Effector CD8-positive, alpha-beta T cell (primary cell): ENCODE data around the gene FAM151A.

Source experiments
- DNase-seq: peaks from one replicate; lab custom pipeline; 2025; lab: John Stamatoyannopoulos, UW

Gene FAM151A

GRCh38 chr1:54579337-54579781 is 44.0 kb downstream of the FAM151A start:
- DNase-seq, result no peak

DNA sequence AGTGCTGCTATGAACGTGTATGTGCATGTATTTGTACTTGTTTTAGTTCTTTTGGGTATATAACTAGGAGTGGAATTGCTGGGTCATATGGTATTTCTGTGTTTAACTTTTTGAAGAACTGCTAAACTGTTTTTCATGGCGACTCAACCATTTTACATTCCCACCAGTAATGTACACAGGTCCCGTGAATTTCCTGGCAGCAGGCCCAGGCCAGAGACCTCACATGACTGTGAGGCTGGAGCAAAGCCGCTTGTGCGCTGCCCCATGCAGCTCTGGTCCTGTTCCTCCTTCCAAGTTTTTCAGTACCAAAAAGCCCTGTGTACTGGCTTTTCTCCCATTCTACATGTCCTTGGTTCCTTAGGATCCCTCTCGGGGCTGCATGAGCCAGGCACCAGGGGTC is 45.7 kb downstream of the FAM151A start:
- DNase-seq, result no peak

DNA sequence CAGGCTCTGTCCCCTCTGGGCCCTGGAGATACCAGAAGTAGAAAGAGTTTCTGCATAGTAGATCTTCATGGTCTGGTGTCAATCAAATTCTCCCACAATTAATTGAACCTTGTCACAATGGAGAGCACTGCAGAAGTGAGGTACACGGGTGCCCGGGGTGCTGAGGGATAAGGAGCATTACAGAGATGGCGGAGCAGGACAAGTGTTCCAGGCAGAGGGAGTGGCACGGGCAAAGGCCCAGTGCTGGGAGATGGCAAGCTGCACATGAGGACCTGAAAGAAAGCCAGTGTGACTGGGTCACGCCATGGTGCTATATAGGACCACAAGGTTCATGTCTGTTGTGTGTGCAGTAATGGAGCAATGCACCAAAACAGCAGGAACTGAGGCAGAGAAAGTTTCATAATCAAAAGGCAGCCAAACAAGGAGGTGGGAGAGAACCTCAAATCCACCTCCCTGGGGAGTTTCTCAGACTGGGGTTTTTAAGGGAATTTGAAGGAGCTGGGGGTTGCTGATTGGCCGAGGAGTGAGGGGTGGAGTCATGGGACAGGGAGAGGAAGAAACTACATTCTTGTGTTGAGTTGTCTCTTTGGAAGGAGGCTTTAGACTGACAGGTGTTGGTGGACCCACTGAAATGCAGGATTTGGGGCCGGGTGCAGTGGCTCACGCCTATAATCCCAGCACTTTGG is 47.6 kb downstream of the FAM151A start:
- no peak for DNase-seq

DNA sequence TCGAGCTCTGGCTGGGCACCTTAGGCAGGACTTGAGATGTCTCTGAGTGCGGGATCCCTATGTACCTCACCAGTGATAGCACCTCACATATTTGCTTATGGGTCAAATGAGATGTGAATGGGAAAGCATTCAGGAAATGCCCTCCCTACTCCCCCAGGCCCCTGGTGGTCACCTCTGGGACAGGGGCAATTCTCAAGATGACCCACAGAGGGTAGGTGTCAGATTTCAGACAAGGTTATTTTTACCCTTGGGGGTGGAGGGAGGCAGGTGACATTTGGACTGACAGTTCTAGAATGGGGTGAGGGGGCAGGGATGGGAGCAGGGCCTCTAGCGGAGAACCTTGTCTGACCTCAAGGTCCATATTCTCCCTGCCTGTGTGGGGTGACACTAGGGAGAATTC is 48.2 kb downstream of the FAM151A start:
- no peak for DNase-seq

DNA sequence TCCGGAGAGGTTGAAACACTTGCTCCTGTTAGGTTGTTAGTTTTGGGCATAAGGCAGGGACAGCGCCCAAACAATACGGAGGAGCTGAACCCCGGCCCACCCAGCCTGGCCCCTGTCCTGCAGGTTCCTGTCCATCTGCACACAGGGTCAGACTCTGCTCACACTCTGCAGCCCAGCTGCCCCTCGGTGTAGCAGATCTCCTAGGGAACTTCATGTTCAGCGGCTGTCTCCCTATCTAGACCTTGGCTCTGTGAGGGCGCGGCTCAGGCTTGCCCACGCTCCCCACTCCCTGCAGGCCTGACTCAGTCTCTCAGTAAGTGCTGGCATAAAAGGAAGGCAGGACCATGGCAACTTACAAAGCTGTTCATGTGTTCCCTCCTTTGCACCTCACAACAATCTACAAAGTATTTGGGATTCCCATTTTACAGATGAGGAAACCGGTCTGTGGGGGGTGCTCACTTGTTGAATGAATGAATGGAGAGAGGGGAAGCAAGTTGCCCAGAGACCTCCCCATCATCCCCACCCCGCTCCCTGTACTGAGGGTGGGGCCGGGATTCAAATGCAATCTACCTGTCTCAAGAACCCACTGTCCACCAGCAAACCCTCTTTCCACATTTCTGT is 49.1 kb downstream of the FAM151A start:
- DNase-seq, result no peak

DNA sequence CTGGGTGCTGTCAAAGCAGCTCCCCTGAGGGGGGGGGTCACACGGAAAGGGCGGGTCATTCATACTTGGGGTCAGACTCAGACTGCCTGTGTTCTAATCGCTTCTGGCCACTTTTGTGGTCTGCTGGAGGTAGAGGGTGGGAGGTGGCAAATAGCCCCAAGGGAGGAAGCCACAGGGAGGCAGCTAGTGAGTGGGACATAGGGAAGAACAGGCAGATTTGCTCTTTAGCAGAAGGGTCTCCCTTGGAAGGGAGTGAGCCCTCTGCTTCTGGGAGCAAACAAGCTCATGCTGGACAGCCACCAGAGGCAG is 50.8 kb downstream of the FAM151A start:
- DNase-seq, result no peak

DNA sequence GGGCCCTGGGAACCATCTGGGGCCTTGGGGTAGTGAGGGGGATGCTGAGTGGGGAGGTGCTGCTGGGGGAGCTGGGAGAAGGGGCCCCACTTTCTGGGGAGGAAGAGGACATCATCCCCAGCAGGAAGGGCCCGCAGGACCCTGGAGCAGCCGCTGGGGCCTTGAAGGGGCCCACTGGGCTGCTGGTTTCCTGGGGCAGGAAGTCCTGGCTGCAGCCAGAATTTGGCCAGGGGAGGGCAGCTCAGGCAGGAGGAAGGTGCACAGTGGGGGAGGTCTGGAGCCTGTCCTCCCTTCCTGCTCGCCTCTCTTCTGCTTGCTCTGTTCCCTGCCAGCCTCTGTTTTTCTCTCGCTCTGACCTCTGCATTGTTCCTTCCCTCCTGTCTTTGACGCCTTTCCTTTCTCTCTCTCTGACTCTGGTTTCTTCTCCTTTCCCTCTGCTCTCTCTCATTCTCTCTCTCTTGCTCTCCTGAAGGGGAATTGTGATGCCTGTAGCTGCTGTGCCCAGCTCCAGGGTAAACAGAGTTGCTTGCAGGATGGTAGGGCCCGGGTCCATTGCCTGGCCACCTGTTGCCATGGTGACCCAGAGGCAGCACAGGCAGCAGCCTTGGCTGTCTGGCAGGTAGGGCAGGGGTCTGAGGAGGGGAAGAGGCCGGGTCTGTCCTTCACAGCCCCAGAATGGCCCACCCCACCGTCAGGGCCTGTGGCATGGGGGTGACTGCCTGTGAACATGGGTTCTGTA is 51.4 kb downstream of the FAM151A start:
- DNase-seq, result no peak

DNA sequence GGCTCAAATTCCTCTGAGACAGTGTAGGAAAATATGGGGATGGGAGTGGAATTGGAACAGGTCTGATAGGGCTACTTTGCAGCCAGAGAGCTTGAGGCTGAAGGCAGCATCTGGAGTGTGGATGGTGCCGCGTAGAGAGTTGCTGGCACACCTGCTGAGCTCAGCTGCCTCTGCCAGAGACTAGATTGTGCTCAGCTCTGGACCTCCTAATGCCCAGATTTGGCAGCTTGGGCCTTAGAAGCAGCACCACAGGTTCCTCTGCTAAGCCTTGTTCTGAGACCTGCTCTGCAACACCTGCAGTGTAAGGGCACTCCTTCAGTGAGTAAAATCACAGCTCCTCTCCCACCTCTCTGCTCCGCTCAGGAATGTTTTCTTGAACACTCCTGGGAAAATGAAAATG is 52.0 kb downstream of the FAM151A start:
- DNase-seq, result no peak

- no peak for DNase-seq
Observed at GRCh38 chr1:54570161-54570560, 53.2 kb downstream of the FAM151A start.

- DNase-seq, result no peak
Observed at GRCh38 chr1:54569339-54569738, 54.0 kb downstream of the FAM151A start.

GRCh38 chr1:54567961-54568360 is 55.4 kb downstream of the FAM151A start:
- no peak for DNase-seq

GRCh38 chr1:54566438-54567141 is 56.7 kb downstream of the FAM151A start:
- no peak for DNase-seq

DNA sequence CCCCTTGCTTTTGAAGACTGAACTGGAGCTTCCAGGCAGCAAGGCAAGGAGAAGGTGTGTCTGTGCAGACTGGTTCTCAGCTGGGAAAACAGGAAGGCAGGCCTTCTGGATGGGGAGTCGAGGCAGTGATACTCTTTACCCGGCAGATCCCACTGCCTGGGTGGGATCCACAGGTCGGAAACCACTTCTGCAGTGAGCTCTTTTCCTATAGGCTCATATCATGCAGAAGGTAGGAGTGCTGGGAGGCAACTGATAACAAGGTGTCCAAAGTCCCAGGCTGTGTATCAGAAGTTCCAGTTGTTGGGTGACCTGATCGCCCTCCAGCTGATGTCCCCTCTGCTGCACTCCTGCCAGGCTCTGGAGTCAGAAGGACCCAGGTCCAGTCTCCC is 58.2 kb downstream of the FAM151A start:
- no peak for DNase-seq

DNA sequence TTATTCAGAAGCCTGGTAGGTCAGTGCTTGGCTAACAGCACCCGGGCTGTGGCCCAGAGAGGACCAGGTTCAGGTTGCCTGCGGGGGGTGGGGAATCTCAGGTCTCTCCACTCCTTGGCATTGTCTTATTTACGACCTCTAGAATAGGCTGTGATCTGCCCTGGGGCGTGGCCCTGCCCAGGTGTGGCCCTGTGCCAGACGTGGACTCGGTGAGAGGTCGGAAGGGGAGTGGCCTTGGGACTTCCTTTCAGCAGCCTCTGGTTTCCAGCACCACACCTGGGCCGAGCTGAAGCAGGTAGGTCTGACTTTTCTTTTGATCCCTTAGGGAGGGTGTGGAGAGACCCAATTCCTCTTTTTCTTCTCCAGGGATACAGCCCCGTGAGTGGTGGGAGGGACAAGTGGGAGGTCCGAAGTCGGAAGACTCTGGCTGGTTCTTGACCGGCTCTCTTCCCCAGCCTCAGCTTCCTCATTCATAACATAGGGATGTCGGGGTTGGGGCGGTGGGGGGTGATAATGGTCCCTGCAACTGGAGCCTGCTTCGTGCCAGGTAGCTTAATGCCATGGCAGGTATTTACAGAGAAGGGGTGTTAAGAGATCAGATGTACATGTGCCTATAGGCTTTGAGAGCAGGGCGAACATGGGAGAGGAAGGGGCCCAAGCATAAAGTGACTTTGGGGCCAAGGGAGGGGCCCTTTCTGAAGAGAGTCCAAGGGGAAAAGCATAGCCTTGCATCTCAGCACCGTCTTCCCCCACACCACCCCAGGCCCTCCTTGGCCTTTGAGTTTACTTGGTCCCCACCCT is 58.8 kb downstream of the FAM151A start:
- no peak for DNase-seq

DNA sequence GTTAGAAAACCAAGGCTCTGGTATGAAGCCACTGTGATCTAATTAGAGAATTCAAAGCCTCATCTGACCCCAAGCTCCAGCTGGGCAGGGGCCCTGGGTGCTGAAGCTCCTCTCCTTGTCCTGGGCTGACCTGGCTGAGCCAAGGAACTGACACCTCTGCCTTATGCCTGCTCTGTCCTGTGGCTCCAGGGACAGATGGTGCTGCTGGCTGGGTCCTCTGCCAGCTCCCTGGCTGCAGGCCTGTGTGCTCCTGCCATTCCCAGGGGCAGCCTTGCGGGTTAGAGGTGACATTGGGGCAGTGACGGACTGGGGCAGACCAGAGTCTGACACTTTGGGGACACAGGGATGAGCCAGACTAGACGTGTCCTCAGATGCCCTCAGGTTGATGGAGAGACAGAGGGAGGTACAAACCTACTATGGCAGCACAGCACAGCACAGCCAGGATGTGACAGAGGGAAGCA is 63.5 kb downstream of the FAM151A start:
- no peak for DNase-seq
